ENCODE data around the gene KLHL4.
"Not testable (repeated sequence)": the region's sequence is repeated elsewhere in the genome, so short reads cannot be mapped to it uniquely, and the experiment has no call there.

Gene KLHL4

GRCh38 chrX:87679849-87680248, 162.2 kb downstream of the KLHL4 start:
- ChIA-PET POLR2A (no interaction called here), CTCF (no interaction called here)
- H3K4me3 ChIP-seq (ENCODE audit: low read depth, low read length), result no peak overlapping the region
- no peak for TF ChIP-seq CTCF (IDR thresholded peaks at IDR 0.05; ENCODE audit: insufficient read depth, low read length, missing control alignments)
- no peak for DNase-seq (ENCODE audit: low read depth, low spot score)

GRCh38 chrX:87687703-87688102, 170.1 kb downstream of the KLHL4 start:
- ChIA-PET CTCF (no interaction called here), POLR2A (no interaction called here)
- no peak overlapping the region for H3K4me3 ChIP-seq (ENCODE audit: low read depth, low read length)
- no peak for DNase-seq (ENCODE audit: low read depth, low spot score)
- TF ChIP-seq CTCF (IDR thresholded peaks at IDR 0.05; ENCODE audit: insufficient read depth, low read length, missing control alignments), result no peak

GRCh38 chrX:87688113-87688748, 170.6 kb downstream of the KLHL4 start:
- DNase-seq (ENCODE audit: low read depth, low spot score); CTCF ChIA-PET; POLR2A ChIA-PET; H3K4me3 ChIP-seq (ENCODE audit: low read depth, low read length): not testable (repeated sequence)

- CTCF ChIA-PET; H3K4me3 ChIP-seq (ENCODE audit: low read depth, low read length); DNase-seq (ENCODE audit: low read depth, low spot score); POLR2A ChIA-PET: not testable (repeated sequence)
These were observed 171.6 kb downstream of the KLHL4 start for GRCh38 chrX:87689218-87689617.

GRCh38 chrX:87693204-87693603, 175.6 kb downstream of the KLHL4 start:
- no peak for TF ChIP-seq CTCF (IDR thresholded peaks at IDR 0.05; ENCODE audit: insufficient read depth, low read length, missing control alignments)
- CTCF ChIA-PET, result no interaction called here
- H3K4me3 ChIP-seq (ENCODE audit: low read depth, low read length), result no peak overlapping the region
- POLR2A ChIA-PET, result no interaction called here
- DNase-seq (ENCODE audit: low read depth, low spot score), result no peak

GRCh38 chrX:87697409-87697808, 179.8 kb downstream of the KLHL4 start:
- no peak for TF ChIP-seq CTCF (IDR thresholded peaks at IDR 0.05; ENCODE audit: insufficient read depth, low read length, missing control alignments)
- DNase-seq (ENCODE audit: low read depth, low spot score), result no peak
- ChIA-PET POLR2A (no interaction called here), CTCF (no interaction called here)
- no peak overlapping the region for H3K4me3 ChIP-seq (ENCODE audit: low read depth, low read length)

- no peak overlapping the region for H3K4me3 ChIP-seq (ENCODE audit: low read depth, low read length)
- CTCF ChIA-PET, result no interaction called here
- POLR2A ChIA-PET, result no interaction called here
- TF ChIP-seq CTCF (IDR thresholded peaks at IDR 0.05; ENCODE audit: insufficient read depth, low read length, missing control alignments), result no peak
- DNase-seq (ENCODE audit: low read depth, low spot score), result no peak
These were observed 185.2 kb downstream of the KLHL4 start for GRCh38 chrX:87702795-87703194.

GRCh38 chrX:87703469-87703868, 185.9 kb downstream of the KLHL4 start:
- DNase-seq (ENCODE audit: low read depth, low spot score); POLR2A ChIA-PET; H3K4me3 ChIP-seq (ENCODE audit: low read depth, low read length); CTCF ChIA-PET: not testable (repeated sequence)

Measured in AG04449 (cell line).